GM18861 (cell line): ENCODE results near the gene EGLN1.

Experiments used
- ATAC-seq: cut with Tn5 transposase; IDR thresholded peaks from one replicate; pipeline ENCODE4 v1.9.1; 2021; ENCODE audit not compliant: unreplicated experiment

The EGLN1 gene

GRCh38 chr1:231401478-231401877 lies 20.6 kb downstream of the EGLN1 start:
- ATAC-seq, result no peak

- ATAC-seq, result no peak
These were observed 24.0 kb downstream of the EGLN1 start for GRCh38 chr1:231397886-231398671.

DNA sequence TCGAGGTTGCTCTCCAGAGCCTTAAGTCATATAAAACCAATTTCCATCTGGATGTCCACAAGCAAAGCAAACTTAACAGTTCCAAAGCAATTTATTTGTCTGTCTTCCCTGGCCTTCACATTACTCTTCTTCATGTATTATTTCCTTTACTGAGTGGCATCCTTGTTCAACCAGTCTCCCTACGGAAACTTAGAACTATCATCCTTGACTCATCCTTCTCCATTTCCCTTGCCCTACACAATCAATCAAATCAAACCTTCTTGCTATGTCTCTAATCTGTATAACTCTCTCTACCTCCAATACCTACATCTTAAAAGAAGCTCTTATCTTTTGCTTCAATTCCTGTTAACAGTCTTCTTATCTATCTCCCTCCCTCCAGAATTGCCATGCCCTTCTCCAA lies 25.4 kb downstream of the EGLN1 start:
- no peak for ATAC-seq

GRCh38 chr1:231395998-231396390 lies 26.1 kb downstream of the EGLN1 start:
- no peak for ATAC-seq

DNA sequence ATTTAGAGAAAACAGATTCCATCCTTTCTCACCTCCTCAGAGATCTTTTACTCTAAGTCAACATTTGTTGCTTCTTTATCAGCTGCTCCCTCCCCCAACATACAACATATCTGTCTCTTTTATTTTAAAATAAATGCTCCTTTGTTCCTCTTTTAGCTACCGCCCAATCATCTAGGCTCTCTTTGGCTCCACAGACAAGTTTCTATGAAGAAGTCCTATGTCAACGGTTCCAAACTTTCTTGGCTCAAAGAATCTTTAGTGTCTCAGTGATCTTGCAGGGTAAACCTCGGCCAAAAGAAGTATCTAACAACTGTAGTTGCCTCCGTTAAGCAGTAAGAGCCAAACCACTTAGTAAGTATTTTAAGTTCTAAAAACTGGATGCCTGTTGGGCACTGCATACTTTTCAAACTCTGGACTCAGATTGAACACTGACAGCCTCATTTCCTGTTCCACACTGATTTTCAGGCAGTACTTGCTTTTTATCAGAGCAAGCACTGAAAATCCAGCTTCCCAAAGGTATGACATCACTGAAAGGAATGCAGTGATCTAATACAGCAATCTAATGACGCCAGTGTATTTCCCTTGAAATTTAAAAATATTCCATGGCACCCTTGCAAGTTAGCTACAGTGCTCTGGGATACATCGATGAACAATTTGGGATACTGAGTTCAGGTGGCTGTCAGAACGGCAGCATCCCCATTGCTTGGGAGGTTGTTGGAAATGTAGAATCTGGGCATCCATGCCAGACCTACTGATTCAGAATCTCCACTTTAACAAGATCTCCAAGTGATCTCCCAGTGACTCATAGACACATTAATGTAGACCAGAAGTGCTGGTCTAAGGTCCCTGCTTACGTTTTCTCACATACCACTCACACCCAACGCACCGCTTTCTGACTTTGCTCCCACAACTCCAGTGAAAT lies 26.8 kb downstream of the EGLN1 start:
- no peak for ATAC-seq

- ATAC-seq, result no peak
These were observed 28.4 kb downstream of the EGLN1 start for GRCh38 chr1:231393668-231394067.

GRCh38 chr1:231392389-231393131 lies 29.5 kb downstream of the EGLN1 start:
- ATAC-seq, result no peak

- no peak for ATAC-seq
These were observed 32.0 kb downstream of the EGLN1 start for GRCh38 chr1:231390071-231390470.

DNA sequence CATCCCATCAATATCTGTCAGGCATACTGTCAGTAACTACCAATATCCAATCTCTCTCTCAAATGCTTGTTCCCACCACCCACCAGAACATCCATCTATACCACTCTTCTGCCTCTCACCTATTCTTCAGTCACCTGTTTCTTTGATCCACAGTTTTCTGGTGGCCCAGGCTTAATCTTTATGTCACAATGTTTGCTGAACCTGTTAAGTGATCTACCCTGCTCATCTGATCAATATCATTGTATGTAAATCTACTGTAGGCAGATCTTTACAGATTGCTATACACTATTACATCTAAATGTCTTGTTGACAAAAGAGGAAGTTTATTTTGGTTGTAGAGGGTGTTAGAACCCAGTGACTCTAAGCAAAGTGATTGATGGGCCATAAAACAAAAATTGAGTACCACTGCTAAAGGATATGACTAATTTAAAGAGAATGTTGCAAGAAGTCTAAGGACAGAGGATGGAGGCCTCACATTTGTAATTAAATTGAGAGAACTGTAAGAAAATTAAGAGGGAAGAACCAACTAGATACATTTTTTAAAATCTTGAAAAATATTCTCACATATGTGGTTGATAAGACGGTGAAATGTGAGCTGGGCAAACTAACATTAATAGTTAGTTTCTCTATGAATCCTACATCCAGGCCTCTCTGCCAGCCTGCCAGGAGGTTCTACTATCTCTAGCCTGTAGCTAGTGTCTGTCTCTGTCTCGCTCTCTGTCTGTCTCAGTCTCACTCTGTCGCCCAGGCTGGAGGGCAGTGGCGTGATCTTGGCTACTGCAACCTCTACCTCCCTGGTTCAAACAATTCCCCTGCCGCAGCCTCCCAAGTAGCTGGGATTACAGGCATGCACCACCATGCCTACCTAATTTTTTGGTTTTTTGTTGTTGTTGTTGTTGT lies 34.1 kb downstream of the EGLN1 start:
- no peak for ATAC-seq

DNA sequence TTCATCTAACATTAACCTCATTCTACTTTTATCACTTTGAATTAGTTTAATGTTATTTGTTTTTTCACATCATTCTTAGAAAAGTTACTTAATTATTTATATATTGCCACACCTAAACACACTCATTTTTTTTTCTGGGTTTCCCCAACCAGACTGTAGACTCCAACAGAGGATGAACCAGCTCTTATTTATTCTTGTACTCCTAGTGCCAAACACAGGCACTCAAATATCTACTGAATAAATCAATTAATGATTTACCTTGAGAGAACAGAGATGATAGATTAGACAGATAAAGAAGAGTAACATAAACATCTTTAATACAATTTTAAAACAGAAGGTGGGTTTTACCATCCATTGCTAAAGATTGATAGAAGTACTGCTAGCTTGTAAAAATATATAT lies 35.6 kb downstream of the EGLN1 start:
- no peak for ATAC-seq

DNA sequence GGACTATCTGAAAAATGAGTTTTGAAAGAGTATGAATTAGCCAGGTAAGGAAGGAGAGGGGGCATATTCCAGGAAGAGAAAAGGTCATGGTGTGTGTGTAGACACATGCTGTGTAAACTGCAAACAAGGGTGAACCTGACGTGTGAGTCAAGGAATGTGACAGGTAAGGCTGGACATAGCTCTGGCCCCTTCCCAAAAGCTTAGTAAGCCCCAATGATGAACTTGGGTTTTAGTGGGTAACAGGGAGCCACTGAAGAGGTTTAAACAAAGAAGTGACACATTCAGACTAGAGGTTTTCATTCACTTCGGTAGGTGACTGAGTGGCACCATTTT lies 36.7 kb downstream of the EGLN1 start:
- ATAC-seq, result no peak

DNA sequence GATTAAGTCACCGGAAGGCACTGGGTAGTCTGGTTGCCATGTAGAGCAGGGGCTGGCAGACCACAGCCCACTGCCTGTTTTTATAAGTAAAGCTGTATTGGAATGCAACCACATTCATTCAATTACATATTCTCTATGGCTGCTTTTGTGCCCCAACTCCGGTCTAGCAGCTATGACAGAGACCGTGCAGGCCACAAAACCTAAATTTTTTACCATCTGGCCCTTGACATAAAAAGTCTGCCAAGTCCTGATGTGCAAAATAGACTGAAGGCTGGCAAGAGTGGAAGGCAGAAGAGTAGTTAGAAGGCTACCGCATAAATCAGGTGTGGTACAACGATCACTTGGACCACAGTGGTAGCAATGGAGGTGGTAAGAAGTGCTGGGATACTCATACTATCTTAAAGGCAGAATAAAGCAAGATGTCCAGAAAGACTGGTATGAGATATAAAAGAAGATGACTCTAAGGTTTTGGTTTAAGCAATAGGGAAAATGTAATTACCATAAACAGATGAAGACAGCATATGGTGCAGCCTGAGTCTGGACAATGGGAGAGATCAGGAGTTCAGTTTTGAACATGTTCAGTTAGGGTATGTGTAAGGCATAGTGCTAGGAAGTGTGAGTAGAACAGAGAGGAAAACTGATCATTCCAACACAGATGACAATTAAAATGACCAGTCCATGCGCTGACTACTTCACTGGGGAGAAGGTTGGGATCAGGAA lies 37.2 kb downstream of the EGLN1 start:
- ATAC-seq, result no peak

DNA sequence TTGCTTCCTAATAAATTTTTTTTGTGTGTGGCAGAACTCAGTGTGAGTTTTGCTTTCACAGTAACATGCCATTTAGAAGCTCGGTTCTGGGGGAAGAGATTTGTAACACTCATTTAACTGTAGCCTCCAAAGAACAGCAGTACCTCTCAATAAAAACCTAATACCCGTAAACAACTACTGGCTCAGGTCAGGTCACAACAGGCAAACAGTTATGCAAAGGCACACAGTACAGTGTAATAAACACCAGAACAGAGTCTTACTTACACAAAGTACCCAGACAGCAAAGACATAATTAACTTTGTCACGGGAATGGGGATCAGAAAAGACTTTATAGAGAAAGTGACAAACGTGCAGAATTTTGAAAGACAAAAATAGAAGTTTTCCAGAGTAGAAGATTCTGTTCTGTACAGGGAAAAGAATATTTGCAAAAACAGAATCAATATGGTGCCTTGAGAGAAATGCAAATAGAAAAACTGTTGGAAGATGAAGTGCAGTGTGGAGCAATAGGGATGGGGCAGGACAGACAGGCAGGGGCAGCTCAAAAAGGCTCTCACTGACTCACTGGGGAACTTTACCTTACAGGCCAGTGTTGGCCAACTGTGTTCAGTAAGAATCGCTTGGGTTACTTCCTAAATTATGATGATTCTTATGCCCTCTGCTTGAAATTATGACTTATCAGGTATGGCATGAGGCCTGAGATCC lies 38.8 kb downstream of the EGLN1 start:
- ATAC-seq, result no peak

- no peak for ATAC-seq
These were observed 39.7 kb downstream of the EGLN1 start for GRCh38 chr1:231382426-231382825.

DNA sequence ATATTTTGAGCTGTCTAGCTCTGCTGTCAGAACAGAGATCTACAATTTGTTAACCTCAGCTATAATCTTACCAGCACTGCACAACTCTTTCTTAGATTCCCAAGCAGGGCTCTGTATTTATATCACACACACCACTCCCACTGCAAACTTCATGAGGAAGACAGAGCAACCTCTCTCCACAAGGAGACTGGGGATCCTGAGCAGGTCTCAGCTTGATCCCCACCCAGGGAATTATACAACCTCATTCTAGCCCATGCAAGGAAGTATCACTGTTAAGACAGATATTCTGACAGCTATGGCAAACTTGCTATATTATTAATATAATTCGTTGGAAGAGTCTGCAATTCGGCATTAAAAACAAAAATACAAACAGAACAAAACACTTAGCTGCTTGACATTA lies 40.4 kb downstream of the EGLN1 start:
- ATAC-seq, result no peak

DNA sequence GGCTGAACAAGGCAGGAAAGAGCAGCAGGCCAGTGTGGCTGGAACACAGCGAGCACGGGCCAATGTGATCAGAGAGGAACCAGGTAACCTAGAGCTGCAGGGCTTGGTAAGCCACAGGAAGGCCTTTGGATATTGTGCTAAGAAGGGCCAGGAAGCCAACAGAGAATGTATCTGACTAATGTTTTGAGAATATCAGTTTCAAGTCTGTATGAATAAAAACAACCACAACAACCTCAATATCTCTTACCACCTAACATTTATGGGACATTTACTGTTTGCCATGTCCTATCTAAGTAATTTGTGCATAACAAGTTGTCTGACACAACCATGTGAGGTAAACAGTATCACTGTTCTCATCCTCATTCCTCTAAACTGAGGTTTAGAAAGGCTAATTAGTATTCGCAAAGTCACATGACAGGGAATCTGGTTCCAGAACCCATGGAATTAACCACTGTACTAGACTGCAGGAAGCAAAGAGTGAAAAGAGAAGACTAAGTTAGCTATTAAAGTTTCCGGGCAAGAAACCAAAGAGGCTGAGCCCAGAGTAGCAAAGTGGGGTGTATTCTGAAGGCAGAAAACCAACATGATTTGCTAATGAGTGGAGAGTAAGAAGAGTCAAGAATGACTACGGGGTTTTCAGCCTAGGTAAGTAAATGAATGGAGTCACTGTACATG lies 45.1 kb downstream of the EGLN1 start:
- peak; percentile 53 for ATAC-seq

DNA sequence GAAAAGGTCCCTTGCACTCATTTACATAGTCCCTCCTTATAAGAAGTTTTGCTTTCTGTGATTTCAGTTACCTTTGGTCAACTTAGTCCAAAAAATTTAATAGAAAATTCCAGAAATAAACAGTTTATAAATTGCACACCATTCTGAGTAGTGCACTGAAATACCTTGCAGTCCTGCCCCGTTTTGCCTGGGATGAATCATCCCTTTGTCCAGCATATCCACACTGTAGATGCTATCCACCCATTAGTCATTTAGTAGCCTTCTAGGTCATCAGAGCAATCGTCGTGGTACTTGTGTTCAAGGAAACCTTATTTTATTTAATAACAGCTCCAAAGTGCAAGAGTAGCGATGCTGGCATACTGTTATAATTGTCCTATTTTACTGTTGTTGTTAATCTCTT lies 46.0 kb downstream of the EGLN1 start:
- ATAC-seq, result no peak

DNA sequence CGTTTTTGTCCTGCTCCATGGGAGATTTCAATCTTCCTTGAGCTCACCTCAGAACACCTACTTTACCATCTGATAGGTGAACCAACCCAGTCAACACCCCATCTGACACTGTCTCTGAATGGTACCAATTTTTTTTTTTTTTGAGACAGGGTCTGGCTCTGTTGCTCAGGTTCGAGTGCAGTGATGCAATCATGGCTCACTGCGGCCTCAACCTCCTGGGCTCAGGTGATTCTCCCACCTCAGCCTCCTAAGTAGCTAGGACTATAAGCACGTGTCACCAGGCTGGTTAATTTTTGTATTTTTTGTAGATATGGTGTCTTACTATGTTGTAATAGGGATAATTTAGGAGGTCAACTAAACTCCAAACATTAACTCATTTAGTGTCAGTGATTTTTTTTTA lies 47.7 kb downstream of the EGLN1 start:
- no peak for ATAC-seq

- ATAC-seq, result no peak
These were observed 49.6 kb downstream of the EGLN1 start for GRCh38 chr1:231372501-231372900.
